OCI-LY7 (cell line): Measurements from ENCODE around the gene PKHD1. TPM values are rescaled to one million over a fixed set of nuclear protein-coding genes. Genes with fewer than 3 reads are reported as not detected.

Experiments used
- BruUV-seq: library from RNA; stranded (reverse); fragments of 400-500 nt; replicated peaks from 2 replicates; lab custom pipeline; 2021; lab: Mats Ljungman, UMichigan
- CTCF ChIA-PET: fragments of 300-600 bp; sonication (Branson Sonifier 250); formaldehyde crosslinking; loops from one replicate; lab custom pipeline; 2022; ENCODE audit warnings: antibody characterized with exemption; ENCODE audit not compliant: unreplicated experiment; lab: Charles Lee
- POLR2A ChIA-PET: fragments of 300-600 bp; sonication (Branson Sonifier 250); formaldehyde crosslinking; loops from one replicate; lab custom pipeline; 2022; ENCODE audit warnings: antibody characterized with exemption; lab: Charles Lee
- DNase-seq: peaks from one replicate; pipeline ENCODE4 v3.0.0-alpha.2; 2015; ENCODE audit warnings: low spot score
- H2AFZ ChIP-seq: fragments of 200-600 bp; sonication (generic), shearing (Covaris generic); 2 replicates; pipeline ENCODE4 v1.6.1; 2014; ENCODE audit warnings: mild to moderate bottlenecking, antibody characterized with exemption, low read length, moderate library complexity
- H3K27ac ChIP-seq: fragments of 200-600 bp; sonication (generic); 2 replicates; pipeline ENCODE4 v1.5.1; 2014; ENCODE audit warnings: mixed run types, low read depth, mild to moderate bottlenecking, moderate library complexity, low read length, inconsistent platforms; ENCODE audit not compliant: poor library complexity, severe bottlenecking
- H3K36me3 ChIP-seq: fragments of 200-600 bp; sonication (generic); 2 replicates; pipeline ENCODE4 v1.6.1; 2014; ENCODE audit warnings: mild to moderate bottlenecking, antibody characterized with exemption, low read length, moderate library complexity, mixed read lengths; ENCODE audit not compliant: insufficient read depth
- H3K4me1 ChIP-seq: fragments of 200-600 bp; sonication (generic); 2 replicates; pipeline ENCODE4 v1.5.1; 2014; ENCODE audit warnings: mild to moderate bottlenecking, low read length; ENCODE audit not compliant: insufficient read depth, poor library complexity, severe bottlenecking
- H3K4me2 ChIP-seq: fragments of 200-600 bp; sonication (generic); 2 replicates; pipeline ENCODE4 v1.6.1; 2014; ENCODE audit warnings: mild to moderate bottlenecking, low read length
- H3K4me3 ChIP-seq: fragments of 200-600 bp; sonication (generic); 2 replicates; pipeline ENCODE4 v1.5.1; 2014; ENCODE audit warnings: mild to moderate bottlenecking, low read depth, low read length; ENCODE audit not compliant: poor library complexity, severe bottlenecking
- H3K79me2 ChIP-seq: fragments of 200-600 bp; sonication (generic); 2 replicates; pipeline ENCODE4 v1.6.1; 2016; ENCODE audit warnings: low read depth, mild to moderate bottlenecking, low read length, moderate library complexity, mixed read lengths; ENCODE audit not compliant: insufficient read depth
- H3K9me2 ChIP-seq: fragments of 200-600 bp; sonication (generic); 2 replicates; pipeline ENCODE4 v1.6.1; 2016; ENCODE audit warnings: mild to moderate bottlenecking, low read length, mixed read lengths; ENCODE audit not compliant: insufficient read depth
- H3K9me3 ChIP-seq: fragments of 200-600 bp; sonication (generic); 2 replicates; pipeline ENCODE4 v1.6.1; 2014; ENCODE audit warnings: mild to moderate bottlenecking, mixed run types, low read length, mixed read lengths
- H4K20me1 ChIP-seq: fragments of 200-600 bp; sonication (generic); 2 replicates; pipeline ENCODE4 v1.6.1; 2014; ENCODE audit warnings: mild to moderate bottlenecking, antibody characterized with exemption, low read length, moderate library complexity, mixed read lengths; ENCODE audit not compliant: insufficient read depth
- EZH2phosphoT487 ChIP-seq: fragments of 200-600 bp; sonication (generic); IDR thresholded peaks from 2 replicates; pipeline ENCODE4 v1.6.1; 2018; ENCODE audit warnings: low read depth, borderline replicate concordance, mild to moderate bottlenecking, mixed run types, antibody characterized with exemption, low read length, moderate library complexity, mixed read lengths
- intact Hi-C: fragments of 100-400 bp; cut with micrococcal nuclease; formaldehyde crosslinking; loops from one replicate; pipeline ENCODE4 v1.10.0; 2022; ENCODE audit not compliant: unreplicated experiment
- total RNA-seq, 2 experiments: library from RNA; depleted of rRNA in 1 of 2; stranded (reverse); fragments of >200 nt in 1 of 2; shearing (Covaris generic) in 1 of 2; gene quantifications; 2 replicates each; pipeline ENCODE4 v1.2.3, GENCODE V29; 2014 to 2022
- TF ChIP-seq, protein P1 (sequence below): fragments of 200-600 bp; sonication (generic); conservative IDR thresholded peaks from 2 replicates; pipeline ENCODE4 v1.5.1; 2014; ENCODE audit warnings: mild to moderate bottlenecking, antibody characterized with exemption, low read length, moderate library complexity, mixed read lengths

The PKHD1 gene
- total RNA-seq, 2 experiments from 2014 or later: not detected

DNA sequence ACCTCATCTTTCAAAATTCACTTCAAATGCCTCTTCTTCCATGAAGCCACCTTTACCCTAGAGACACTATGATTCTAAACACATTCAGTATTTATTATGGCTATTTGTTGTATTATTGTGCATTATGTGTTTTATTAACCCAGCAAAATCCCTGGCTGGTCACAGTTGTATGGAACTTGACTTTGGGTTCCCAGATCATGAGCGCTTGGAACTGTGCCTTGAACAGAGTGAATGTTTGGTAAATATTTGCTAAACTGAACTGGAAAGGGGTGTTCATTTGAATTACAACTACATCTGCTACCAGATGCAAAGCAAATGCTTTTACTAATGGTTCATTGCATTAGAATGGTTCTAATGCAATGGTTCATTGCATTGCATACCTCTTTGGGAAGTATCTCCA lies 259.8 kb downstream of the PKHD1 start:
- CTCF ChIA-PET: no interaction called here
- POLR2A ChIA-PET: no interaction called here
- H2AFZ ChIP-seq: no peak overlapping the region
- H3K4me1 ChIP-seq: no peaks in the 10 kb centered on the region
- intact Hi-C loops: no loop called here
- H3K4me2 ChIP-seq: no peak overlapping the region
- TF ChIP-seq EZH2phosphoT487: no peak
- TF ChIP-seq, protein P1, sequence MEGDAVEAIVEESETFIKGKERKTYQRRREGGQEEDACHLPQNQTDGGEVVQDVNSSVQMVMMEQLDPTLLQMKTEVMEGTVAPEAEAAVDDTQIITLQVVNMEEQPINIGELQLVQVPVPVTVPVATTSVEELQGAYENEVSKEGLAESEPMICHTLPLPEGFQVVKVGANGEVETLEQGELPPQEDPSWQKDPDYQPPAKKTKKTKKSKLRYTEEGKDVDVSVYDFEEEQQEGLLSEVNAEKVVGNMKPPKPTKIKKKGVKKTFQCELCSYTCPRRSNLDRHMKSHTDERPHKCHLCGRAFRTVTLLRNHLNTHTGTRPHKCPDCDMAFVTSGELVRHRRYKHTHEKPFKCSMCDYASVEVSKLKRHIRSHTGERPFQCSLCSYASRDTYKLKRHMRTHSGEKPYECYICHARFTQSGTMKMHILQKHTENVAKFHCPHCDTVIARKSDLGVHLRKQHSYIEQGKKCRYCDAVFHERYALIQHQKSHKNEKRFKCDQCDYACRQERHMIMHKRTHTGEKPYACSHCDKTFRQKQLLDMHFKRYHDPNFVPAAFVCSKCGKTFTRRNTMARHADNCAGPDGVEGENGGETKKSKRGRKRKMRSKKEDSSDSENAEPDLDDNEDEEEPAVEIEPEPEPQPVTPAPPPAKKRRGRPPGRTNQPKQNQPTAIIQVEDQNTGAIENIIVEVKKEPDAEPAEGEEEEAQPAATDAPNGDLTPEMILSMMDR: no peak
- H3K4me3 ChIP-seq: no peak overlapping the region
- H3K79me2 ChIP-seq: no peaks in the 10 kb centered on the region
- no peak for DNase-seq
- no TSS peak for BruUV-seq
- no peak overlapping the region for H3K27ac ChIP-seq
- H3K36me3 ChIP-seq: no peaks in the 10 kb centered on the region
- no peaks in the 10 kb centered on the region for H3K9me2 ChIP-seq
- H3K9me3 ChIP-seq: no peaks in the 10 kb centered on the region
- H4K20me1 ChIP-seq: no peaks in the 10 kb centered on the region

DNA sequence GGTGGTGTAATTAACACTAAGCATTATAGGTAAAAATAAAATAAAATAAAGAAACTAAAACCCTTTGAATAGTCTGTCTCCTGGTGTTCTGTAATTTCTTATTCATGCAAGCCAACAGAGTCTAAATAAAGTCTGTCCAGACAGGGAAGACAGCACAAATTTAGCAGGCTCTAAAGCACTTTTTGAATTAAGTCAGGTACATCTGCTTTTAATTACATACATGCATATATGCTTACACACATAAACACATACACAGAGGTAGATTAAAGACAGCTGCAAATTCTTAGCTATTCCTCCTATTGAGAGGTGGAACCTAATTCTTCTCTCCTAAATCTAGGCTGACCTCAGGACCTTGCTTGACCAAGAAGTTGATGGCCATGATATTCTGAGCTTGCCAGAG lies 262.5 kb downstream of the PKHD1 start:
- Histone ChIP-seq H3K27ac (no peak overlapping the region), H3K9me3 (no peaks in the 10 kb centered on the region), H4K20me1 (no peaks in the 10 kb centered on the region), H3K9me2 (no peaks in the 10 kb centered on the region), H3K4me3 (no peak overlapping the region), H3K79me2 (no peaks in the 10 kb centered on the region), H3K4me1 (no peaks in the 10 kb centered on the region), H2AFZ (no peak overlapping the region), H3K36me3 (no peaks in the 10 kb centered on the region), H3K4me2 (no peak overlapping the region)
- intact Hi-C loops: no loop called here
- POLR2A ChIA-PET: interaction anchor here (0.7 kb wide), 1 partner anchor 178 kb away, joined by 3 read pairs; no protein-coding TSS in a partner anchor
- TF ChIP-seq, protein P1: no peak
- TF ChIP-seq EZH2phosphoT487: no peak
- CTCF ChIA-PET: no interaction called here
- DNase-seq: no peak
- BruUV-seq: no TSS peak

DNA sequence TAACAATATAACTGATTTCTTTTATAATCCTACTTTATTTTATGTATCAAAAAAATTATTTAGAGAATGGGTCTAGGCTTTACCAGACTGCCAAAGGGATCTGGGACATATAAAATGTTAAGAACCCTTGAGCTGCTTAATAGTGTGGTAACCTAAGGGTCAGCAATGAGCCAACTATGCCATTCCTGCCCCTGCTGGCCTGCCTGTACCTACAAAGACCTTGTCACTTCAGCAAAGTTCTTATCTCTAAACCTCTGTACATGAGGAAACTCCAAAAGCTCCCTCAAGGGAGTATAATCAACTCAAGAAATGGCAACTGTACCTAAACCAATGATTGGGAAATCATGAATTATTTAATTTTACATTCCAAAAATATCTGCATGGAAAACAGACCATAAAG lies 266.9 kb downstream of the PKHD1 start:
- ChIA-PET CTCF (no interaction called here), POLR2A (no interaction called here)
- Histone ChIP-seq H3K4me1 (no peaks in the 10 kb centered on the region), H3K4me3 (no peak overlapping the region), H2AFZ (no peak overlapping the region), H3K79me2 (no peaks in the 10 kb centered on the region), H4K20me1 (no peaks in the 10 kb centered on the region), H3K9me2 (no peaks in the 10 kb centered on the region), H3K27ac (no peak overlapping the region), H3K4me2 (no peak overlapping the region), H3K36me3 (no peaks in the 10 kb centered on the region), H3K9me3 (no peaks in the 10 kb centered on the region)
- no TSS peak for BruUV-seq
- intact Hi-C loops: no loop called here
- no peak for DNase-seq
- no peak for TF ChIP-seq EZH2phosphoT487
- TF ChIP-seq, protein P1: no peak
